ENCODE data around the gene PAQR7. TPM values are rescaled to one million over a fixed set of nuclear protein-coding genes. Genes with fewer than 3 reads are reported as not detected.

PAQR7 gene
- total RNA-seq, 4 donors from 2014 or later: 6.7 to 12.1 (median 7.8) TPM

Small RNA genes lying within 50 kb of the gene (small RNA-seq; reads per million reads assigned to genes)
- gene AL033528.1 (0 reads per million in 2 donors), gene RF00019 (0 reads per million in 2 donors), gene SNRPFP2 (0 reads per million in 2 donors)

Other genes starting within 250 kb of the PAQR7 start
- 10 to 100 TPM; 16.1 to 30.1 (median 22.0) TPM for gene SELENON, start 75.5 kb downstream of the PAQR7 start, total RNA-seq
- gene MTFR1L, start 55.8 kb downstream of the PAQR7 start, total RNA-seq: 100 to 1,000 TPM; 122 to 173 (median 131) TPM
- 1 to 10 TPM in 1 of 4 donors, under 1 TPM in 1, not detected in 2; 0.95 to 1.6 TPM for gene AUNIP, start 16.3 kb downstream of the PAQR7 start, total RNA-seq
- 10 to 100 TPM; 21.2 to 62.7 (median 26.8) TPM for gene STMN1, start 30.7 kb upstream of the PAQR7 start, total RNA-seq
- gene PAFAH2, start 122.4 kb upstream of the PAQR7 start, total RNA-seq: 10 to 100 TPM; 15.7 to 57.8 (median 48.4) TPM
- not detected for gene EXTL1, start 146.1 kb upstream of the PAQR7 start, total RNA-seq
- gene SLC30A2, start 170.4 kb upstream of the PAQR7 start, total RNA-seq: 10 to 100 TPM in 1 of 4 donors, 1 to 10 TPM in 1, under 1 TPM in 1, not detected in 1; 0.18 to 13.2 (median 1.7) TPM
- under 1 TPM in 2 of 4 donors, not detected in 2; 0.53 to 0.95 TPM for gene TRIM63, start 191.9 kb upstream of the PAQR7 start, total RNA-seq
- gene PDIK1L, start 236.1 kb upstream of the PAQR7 start, total RNA-seq: 10 to 100 TPM in 3 of 4 donors, 1 to 10 TPM in 1; 8.3 to 13.2 (median 12.4) TPM